Kasumi-1 (cell line): Measurements from ENCODE around the gene SNPH.

Experiments
- DNase-seq, 2 experiments: peaks; one replicate each; lab custom pipeline; 2025; lab: John Stamatoyannopoulos, UW

Gene SNPH

GRCh38 chr20:1306316-1307135, 40.4 kb downstream of the SNPH start:
- DNase-seq: no peak

GRCh38 chr20:1307171-1307570, 41.1 kb downstream of the SNPH start:
- DNase-seq: no peak

- DNase-seq: no peak
These were observed 41.5 kb downstream of the SNPH start for GRCh38 chr20:1307571-1307971.

GRCh38 chr20:1308067-1308701, 42.1 kb downstream of the SNPH start:
- DNase-seq: no peak

- DNase-seq: no peak
These were observed 42.6 kb downstream of the SNPH start for GRCh38 chr20:1308702-1309095.

GRCh38 chr20:1309439-1309847, 43.3 kb downstream of the SNPH start:
- no peak for DNase-seq

GRCh38 chr20:1310071-1310470, 44.0 kb downstream of the SNPH start:
- DNase-seq: no peak

- DNase-seq: peak; percentile 69 to 93
These were observed 44.6 kb downstream of the SNPH start for GRCh38 chr20:1310506-1311190.

- no peak for DNase-seq
These were observed 46.2 kb downstream of the SNPH start for GRCh38 chr20:1312308-1312707.

- DNase-seq: no peak
These were observed 46.8 kb downstream of the SNPH start for GRCh38 chr20:1312904-1313235.

GRCh38 chr20:1313236-1313964, 47.3 kb downstream of the SNPH start:
- DNase-seq: peak; percentile 44 to 46

GRCh38 chr20:1315804-1316203, 49.7 kb downstream of the SNPH start:
- no peak for DNase-seq

- no peak for DNase-seq
These were observed 51.6 kb downstream of the SNPH start for GRCh38 chr20:1317545-1318255.

- DNase-seq: no peak
These were observed 53.0 kb downstream of the SNPH start for GRCh38 chr20:1319051-1319450.

GRCh38 chr20:1319462-1319861, 53.4 kb downstream of the SNPH start:
- DNase-seq: no peak

- DNase-seq: no peak
These were observed 53.9 kb downstream of the SNPH start for GRCh38 chr20:1320016-1320415.

- no peak for DNase-seq
These were observed 55.0 kb downstream of the SNPH start for GRCh38 chr20:1320902-1321653.

GRCh38 chr20:1321654-1321939, 55.5 kb downstream of the SNPH start:
- DNase-seq: no peak

GRCh38 chr20:1322511-1323245, 56.6 kb downstream of the SNPH start:
- no peak for DNase-seq

GRCh38 chr20:1323256-1323655, 57.2 kb downstream of the SNPH start:
- no peak for DNase-seq
